ENCODE results near the gene C15orf62.

C15orf62 gene

DNA sequence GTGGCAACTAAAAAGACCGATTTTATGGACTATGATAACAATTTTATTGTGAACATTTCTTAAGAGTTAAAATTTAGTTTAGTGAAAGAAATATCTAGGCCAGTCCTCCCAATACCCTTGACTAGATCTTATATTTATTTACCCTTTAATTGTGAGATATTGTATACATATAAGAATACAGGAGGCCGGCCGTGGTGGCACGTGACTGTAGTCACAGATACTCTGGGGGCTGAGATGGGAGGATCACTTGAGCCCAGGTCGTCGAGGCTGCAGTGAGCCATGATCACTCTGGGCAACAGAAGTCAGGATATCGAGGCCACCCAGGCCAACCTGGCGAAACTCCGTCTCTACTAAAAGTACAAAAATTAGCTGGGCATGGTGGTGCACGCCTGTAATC lies 14.0 kb upstream of the C15orf62 start:
- peak in 1 of 56 donors; percentile 6 for DNase-seq

GRCh38 chr15:40756938-40757337 lies 12.8 kb upstream of the C15orf62 start:
- DNase-seq: no peak

- no peak for DNase-seq
Measured at GRCh38 chr15:40759961-40760360, 9.8 kb upstream of the C15orf62 start.

- DNase-seq: peak in 14 of 56 donors; percentile 11 to 76 (median 31)
Measured at GRCh38 chr15:40762919-40763800, 6.6 kb upstream of the C15orf62 start.

- peak in 26 of 56 donors; percentile 18 to 70 (median 43) for DNase-seq
Measured at GRCh38 chr15:40763801-40764628, 5.8 kb upstream of the C15orf62 start, which contains the start of gene GCHFR. Gene GCHFR, plus strand, starts transcription at chr15:40764068. Its CDS starts 113 bp downstream, at chr15:40764181.

DNA sequence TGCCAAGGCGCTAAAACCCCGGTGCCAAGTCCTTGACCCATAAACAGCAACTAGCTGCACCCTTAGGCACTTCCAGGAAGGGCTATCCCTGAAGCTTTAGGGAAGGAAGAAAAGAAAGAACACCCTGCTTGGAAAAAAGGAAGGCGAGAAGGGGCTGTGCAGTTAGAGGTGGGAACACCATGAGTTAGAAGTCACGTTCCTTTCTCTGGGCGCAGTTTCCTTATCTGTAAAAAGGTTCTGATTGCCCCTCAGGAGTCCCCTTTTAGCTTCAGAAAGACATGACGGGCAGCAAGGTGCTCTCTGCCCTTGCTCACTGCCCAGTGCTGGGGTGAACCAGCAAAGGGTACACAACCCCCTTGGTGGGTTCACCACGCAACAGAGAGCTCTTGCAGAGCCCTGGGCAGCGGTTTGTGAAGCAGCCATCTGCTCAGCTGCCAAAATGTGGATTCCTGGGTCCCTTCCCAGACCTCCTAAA lies 5.1 kb upstream of the C15orf62 start:
- no peak for DNase-seq

DNA sequence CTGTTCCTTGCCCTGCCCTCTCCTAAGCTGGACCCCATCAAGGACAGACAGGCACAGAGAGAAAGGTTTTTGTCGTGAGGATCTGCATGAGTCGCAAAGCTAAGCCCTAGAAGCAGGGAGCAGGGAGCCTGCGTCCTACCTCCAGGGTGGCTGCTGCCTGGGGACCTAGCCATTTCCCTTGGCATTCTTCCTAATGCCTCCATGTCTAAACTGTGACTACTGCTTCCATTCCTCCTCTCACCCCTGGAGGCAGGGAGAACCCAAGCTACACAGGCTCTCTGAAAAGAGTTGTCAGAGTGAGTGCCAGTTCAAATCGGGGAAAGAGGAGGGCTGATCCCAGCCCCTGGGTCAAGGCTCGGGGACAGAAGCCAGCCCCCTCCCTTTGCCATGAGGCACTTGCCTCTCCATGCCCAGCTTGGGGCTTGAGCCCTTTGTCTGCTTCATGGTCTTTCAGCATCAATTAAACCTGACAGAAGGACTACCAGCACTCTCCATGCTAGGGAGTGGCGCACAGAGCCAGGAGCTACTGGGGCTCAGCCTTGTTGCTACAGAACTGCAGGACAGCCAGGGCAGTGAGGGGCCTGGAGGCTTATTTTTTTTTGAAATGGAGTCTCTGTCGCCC lies 3.5 kb upstream of the C15orf62 start:
- DNase-seq: peak in 1 of 56 donors; percentile 6

- no peak for DNase-seq
Measured at GRCh38 chr15:40766906-40767837, 2.6 kb upstream of the C15orf62 start.

- no peak for DNase-seq
Measured at GRCh38 chr15:40767838-40768500, 1.8 kb upstream of the C15orf62 start.

DNA sequence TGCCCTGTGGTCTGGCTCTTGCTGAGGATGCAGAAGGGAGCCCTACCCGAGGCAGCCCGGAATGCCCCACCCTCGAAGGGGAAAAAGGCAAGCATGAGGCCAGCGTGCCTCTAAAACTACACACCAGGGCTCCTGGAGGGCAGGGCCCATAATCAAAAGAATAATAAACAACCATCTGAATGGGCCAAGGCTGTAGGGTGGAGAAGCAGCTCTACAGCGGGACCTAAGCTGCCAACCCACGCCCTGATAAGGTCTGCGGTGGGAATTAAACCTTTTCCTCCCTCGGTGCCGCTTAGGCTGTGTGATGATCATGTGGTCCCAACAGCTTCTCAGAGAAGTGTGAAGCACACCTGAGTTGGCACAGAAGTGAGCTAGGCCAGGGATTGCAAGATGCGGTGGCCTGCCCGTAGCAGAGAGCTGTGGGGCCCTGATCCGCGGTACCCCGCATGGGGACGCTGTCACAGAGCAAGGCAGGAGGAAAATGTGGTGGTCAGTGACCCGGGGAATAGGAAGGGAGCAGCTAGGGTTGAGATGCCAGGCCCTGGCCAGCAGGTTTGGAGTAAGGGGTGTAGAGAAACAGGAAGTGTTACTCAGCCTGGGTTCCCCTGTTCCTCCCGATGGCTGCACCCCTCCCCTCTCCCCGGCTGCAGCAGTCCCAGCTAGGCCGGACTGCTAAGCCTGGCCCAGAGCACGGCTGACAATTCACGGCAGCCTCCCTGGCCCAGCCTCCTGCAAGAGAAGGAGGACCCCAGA lies 1.1 kb upstream of the C15orf62 start:
- DNase-seq: no peak

DNA sequence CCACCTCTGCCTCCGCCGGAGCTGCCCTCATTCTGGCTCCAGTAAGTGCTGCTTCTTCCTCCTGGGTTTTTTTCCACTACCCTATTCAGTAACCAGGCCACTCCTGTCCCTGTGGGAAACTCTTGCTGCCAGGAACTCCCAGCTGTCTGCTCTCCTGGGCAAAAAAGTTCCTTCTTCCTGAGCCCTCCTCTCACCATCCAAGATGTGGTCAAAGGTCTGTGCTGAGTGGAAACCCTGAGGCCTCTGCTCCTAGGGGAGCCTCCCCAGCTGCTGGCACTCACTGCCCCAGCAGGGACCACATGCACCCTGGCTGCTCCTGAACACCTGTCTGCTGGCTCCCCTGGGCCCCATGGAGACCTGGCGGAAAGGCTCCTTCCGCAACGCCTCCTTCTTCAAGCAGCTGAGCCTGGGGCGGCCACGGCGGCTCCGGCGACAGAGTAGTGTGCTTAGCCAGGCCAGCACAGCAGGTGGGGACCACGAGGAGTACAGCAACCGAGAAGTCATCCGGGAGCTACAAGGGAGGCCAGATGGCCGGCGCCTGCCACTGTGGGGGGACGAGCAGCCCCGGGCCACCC lies 454 bp downstream of the C15orf62 start:
- no peak for DNase-seq

GRCh38 chr15:40771242-40771641 lies 1.5 kb downstream of the C15orf62 start:
- no peak for DNase-seq

DNA sequence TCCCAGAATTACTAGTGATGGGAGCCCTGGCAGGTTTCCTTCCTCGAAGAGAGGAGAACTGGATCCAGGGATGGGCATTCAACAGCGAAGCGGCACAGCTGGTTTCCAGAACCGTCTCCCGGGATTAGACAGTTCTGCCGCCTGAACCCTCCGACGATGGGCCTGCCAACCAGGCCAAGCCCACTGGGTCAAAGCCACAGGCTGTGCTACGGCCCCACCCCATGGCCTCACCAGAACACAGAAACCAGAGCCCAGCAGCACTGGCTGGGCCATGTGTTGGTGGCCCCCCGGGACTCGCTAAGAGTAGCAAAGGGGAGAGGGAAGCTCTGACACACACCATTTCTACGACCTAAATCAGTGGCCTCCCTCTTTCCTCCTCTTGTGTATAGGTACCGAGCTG lies 2.2 kb downstream of the C15orf62 start:
- DNase-seq: peak in 1 of 56 donors; percentile 16

DNA sequence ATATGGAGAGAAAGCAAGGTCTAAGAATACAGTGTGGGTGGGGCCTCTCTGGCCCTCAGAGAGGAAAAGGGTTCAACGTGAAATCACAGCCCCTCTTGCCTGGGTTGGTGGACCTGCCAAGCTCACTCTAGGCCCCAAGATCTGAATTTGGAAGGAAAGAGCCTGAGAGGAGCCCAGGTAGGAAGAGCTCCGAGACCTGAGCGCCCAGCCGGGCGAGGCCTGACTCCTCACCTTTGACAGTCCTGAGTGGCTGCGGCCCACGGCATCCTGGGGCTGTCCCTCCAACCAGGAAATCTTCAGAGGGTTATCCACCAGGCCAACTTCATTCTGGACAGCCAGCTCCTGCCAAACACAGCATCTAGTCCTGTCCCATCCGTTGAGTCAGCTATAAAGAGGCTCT lies 3.7 kb downstream of the C15orf62 start:
- no peak for DNase-seq

DNA sequence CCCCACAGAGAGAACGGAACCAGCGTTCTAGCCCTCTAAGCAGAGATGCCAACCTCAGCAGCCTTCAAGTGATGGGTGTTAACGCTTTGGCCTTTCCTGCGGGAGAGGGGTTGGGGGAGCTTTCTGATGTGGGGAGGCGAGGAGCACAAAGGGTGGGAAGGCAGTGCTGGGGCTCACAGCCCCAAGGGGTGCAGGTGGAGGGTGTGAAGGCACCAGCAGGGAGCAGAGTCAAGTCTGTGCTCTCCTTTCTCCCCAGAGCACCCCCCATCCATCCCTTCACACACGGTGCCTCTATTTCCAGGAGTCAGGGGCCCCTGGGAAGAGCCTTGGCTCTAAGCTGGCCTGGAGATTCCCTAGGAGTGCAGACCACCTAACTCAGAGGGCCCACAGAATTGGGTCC lies 4.1 kb downstream of the C15orf62 start:
- no peak for DNase-seq

DNA sequence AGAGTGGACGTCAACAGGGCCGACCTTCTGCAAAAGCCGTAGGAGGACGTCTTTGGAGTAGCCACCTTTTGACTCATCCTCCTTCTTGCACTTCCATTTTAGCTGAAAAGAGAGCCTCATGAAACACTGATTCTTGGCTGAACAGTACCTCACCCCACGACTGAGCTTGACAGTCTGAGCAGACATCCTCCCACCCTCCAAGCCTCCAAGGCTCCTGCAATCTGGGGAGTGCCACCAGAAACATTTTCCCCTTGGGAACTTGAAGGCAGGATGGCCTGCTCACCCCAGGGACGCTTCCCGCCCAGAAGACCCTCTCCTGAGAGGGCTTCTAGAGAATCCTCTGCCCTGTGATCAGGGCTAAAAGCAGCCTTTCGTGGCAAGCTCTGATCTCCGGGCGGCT lies 5.2 kb downstream of the C15orf62 start:
- DNase-seq: no peak

GRCh38 chr15:40775740-40776536 lies 6.2 kb downstream of the C15orf62 start:
- no peak for DNase-seq

Measured in amygdala (tissue), 56 donors.